Activated T-helper 1 cell treated with anti-CD3 and anti-CD28 coated beads, Interleukin-2, amount 50 U/mL, for 16 hours (primary cell): ENCODE measurements around the gene PIP5K1A.
"Not testable (repeated sequence)": the region's sequence is repeated elsewhere in the genome, so short reads cannot be mapped to it uniquely, and the experiment has no call there.

Experiments used
- DNase-seq, 2 donors: peaks; one replicate each; pipeline ENCODE4 v3.0.0-alpha.2; 2020; ENCODE audit warnings: low read depth in 1 of 2, low spot score in 1 of 2

PIP5K1A gene

DNA sequence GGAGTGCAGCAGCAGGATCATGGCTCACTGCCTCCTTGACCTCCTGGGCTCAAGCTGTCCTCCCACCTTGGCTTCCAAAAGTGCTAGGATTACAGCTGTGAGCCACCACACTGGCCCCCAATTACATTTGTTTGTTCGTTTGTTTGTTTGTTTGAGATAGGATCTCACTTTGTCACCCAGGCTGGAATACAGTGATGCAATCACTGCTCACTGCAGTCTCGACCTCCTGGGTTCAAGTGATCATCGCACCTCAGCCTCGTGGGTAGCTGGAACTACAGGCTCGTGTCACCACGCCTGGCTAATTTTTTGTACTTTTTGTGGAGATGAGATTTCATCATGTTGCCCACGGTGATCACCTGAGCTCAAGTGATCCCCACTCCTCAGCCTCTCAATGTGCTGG, 6.3 kb upstream of the PIP5K1A start:
- DNase-seq: no peak

DNA sequence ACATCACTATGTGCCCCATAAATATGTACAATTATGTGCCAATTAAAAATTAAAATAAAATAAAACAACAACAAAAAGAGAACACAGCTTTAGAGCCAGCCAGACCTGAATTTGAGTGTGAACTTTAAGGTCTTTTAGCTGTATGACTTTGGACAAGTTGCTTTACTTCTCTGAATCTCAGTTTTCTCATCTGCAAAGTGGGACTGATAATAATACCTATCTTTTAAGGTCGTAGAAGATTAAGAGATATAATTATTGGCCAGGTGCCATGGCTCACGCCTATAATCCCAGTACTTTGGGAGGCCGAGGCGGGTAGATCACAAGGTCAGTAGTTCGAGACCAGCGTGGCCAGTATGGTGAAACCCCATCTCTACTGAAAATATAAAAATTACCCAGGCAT, 5.0 kb upstream of the PIP5K1A start:
- DNase-seq: no peak

DNA sequence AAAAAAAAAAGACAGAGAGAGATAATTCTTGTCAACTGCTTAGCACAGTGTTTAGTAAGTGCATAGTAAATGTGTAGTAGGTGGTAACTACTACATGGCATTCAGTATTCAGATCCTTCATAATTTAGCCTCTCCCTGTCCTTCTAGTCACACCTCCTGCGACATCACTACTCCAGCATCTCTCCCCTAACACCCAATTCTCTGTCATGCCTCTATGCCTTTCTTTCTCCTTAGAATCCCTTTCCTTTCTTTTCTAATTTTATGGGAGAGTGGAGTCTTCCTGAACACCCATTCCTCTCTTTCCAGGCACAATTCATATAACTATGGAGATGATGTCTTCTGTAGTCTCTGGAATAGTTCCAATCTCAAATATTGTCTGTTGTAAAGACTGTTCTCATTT, 4.5 kb upstream of the PIP5K1A start:
- no peak for DNase-seq

DNA sequence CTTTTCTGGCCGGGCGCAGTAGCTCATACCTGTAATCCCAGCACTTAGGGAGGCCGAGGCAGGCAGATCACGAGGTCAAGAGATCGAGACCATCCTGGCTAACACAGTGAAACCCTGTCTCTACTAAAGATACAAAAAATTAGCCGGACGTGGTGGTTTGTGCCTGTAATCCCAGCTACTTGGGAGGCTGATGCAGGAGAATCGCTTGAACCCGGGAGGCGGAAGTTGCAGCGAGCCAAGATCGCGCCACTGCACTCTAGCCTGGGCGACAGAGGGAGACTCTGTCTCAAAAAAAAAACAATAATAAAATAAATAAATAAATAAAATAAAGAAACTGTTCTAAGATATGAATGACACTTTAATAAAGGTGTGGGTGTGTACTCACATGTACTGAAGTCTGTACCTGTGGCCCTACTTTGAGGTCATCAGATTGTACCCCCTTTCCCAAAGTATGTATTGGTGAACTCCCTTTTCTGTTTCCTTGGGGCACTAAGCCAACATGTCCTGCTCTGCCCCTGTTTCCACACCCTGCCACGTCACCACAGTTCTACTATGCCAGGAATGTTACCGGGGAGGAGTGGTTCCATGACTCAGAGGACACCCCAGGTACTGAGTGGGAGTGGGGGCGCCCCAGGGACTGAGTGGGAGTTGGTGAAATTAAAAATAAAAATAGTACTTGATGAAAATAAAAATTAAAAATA, 3.3 kb upstream of the PIP5K1A start:
- not testable (repeated sequence) for DNase-seq

DNA sequence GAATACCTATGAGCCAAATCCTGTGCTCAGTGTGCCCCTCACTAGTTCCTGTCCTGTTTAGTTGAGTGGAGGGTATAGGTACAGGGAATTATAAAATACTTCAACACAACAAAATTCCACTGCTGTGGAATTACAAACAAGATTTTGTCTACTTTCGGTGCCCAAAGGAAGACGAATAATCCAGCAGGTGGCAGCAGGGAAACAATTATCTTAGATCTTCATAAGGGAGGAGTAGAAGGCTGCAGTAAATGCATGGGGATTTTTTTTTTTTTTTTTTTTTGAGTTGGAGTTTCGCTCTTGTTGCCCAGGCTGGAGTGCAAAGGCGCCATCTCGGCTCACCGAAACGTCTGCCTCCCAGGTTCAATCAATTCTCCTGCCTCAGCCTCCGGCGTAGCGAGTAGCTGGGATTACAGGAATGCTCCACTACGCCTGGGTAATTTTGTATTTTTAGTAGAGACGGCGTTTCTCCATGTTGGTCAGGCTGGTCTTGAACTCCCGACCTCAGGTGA, 2.0 kb upstream of the PIP5K1A start:
- DNase-seq: peak in 1 of 2 donors; percentile 11

DNA sequence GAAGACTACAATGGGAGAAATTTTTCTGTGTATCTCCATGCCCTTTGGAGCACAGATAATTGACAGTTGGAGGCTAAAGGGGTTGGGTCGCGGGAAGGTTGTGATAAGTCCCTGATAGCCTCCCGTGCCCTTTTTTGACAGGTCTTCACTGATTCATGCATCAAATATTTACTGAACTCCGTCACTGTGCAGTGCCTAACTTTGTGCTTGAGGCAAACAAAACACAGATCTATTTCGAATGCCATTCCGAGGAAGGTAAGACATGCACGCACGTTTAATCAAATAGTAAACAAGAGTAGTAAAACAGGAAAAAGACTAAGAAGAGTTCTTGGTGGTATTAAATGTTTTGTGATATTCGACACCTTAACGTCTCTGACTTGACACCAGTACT, 494 bp upstream of the PIP5K1A start:
- no peak for DNase-seq

DNA sequence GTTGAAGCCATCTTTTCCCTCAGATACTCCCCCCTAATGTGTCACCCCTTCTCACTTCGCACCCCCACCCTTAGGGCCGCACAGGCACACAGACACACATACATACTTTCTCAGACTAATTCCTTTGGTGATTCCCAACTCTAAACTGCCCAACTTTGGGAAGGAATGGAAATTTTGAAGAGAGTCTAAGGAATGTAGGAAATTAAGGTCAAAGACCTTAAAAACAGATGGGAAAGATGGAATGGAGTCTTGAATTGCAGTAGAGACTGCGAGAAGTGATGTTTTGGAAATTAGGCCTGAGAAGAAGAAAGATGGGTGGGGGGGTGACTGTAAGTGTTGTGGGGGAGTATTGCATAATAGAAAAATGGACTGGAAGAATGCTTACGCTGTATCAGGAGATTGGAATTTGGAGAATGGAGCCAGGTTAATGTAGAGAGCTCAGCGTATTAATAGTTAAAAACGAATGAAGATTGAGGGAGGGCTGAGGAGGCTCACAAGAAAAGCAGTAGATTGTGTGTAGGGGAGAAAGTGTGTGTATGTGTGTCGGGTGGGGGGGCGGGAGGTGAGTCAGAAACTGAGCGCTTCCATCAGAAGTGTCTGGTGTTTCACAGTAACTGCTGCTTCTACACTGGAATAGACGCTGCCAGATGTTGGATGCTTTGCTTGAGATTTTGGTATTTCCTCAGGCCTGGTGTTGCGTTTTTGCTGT, 1.7 kb downstream of the PIP5K1A start:
- DNase-seq: no peak

DNA sequence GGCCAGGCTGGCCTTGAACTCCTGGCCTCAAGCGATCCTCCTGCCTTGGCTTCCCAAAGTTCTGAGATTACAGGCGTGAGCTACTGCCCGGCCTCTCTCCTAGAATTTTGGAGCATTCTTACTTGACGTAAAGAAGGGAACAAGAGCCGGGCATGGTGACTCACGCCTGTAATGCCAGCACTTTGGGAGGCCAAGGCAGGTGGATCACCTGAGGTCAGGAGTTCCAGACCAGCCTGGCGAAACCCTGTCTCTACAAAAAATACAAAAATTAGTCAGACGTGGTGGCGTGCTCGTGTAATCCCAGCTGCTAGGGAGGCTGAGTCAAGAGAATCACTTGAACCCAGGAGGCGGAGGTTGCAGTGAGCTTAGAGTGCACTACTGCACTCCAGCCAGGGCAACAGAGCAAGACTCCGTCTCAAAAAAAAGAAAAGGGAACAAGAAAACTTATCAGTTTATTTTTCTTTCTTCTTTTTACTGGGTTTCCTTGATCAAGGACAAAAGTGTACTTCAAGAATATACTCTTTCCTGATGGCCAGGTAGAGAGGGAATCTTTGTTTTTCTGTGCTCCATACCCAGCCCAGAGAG, 7.1 kb downstream of the PIP5K1A start:
- not testable (repeated sequence) for DNase-seq

DNA sequence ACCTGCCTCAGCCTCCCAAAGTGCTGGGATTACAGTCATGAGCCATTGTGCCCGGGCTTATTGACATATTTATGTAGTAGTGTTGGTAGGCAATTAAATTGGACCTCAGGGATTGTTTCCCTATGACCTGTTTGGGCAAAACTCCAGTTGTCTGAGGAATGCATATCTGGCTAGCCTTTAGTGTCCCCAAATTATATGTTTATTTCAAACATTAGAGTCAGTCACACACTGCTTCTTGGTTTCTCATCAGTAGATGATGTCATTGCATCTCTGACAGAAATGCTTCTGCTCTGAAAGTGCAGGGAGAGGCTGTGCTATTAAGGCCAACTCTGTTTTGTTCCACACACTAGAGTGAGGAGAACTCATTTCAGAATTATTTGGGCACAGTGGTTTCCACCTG, 12.5 kb downstream of the PIP5K1A start:
- no peak for DNase-seq

DNA sequence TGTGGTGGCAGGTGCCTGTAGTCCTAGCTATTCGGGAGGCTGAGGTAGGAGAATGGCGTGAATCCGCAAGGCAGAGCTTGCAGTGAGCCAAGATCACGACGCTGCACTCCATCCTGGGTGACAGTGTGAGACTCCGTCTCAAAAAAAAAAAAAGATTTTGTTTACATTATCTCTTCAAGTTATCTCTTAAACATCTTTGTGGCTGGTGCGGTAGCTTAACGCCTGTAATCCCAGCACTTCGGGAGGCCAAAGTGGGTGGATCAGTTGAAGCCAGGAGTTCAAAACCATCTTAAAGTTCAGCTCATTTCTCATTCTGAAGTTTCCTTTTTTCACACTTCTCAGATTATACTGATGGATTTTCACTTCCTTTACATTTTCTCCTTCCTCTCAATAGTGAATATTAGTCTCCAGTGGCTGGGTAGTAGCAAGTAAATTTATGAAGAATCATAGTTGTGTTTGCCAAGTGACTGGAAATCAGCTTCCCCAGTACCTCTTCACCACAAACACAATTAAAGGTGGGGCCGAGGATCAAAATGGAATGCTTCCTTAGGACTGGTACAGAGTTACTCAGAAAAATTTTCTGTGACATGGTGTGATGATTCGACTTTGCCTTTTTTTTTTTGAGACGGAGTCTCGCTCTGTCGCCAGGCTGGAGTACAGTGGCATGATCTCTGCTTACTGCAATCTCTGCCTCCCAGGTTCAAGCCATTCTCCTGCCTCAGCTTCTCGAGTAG, 13.8 kb downstream of the PIP5K1A start:
- no peak for DNase-seq

DNA sequence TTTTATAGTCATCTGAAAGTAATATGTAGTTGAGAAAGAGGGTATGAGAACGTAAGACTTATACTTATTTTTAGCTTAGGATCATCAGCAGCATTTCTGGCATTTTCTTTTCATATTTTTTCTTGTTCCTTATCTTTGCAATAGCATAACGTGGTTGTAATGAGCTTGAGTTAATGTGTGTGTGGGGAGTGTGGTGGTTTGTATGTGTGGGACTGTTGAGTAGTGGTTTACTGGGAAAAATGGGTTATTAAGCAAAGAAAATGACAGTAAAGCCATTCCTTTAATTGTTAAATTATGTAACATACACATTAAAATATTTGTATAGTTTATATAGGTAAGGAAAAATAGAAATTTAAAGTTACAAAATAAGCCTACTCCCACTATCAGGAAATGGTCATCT, 15.2 kb downstream of the PIP5K1A start:
- no peak for DNase-seq

DNA sequence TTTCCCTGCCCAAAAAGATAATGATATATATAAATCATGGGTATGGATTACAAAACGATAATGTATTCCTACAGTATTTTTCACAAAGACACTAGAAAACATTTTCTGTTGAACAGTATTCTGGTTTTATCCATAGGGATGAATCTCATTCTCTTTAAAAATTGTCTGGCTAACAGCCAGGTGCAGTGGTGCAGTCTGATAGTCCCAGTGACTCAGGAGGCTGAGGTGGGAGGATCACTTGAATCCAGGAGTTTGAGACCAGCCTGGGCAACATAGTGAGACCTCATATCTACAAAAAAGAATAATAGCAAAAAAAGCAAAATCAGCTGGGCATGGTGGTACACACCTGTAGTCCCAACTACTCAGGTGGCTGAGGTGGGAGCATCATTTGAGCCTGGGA, 23.3 kb downstream of the PIP5K1A start:
- DNase-seq: no peak

DNA sequence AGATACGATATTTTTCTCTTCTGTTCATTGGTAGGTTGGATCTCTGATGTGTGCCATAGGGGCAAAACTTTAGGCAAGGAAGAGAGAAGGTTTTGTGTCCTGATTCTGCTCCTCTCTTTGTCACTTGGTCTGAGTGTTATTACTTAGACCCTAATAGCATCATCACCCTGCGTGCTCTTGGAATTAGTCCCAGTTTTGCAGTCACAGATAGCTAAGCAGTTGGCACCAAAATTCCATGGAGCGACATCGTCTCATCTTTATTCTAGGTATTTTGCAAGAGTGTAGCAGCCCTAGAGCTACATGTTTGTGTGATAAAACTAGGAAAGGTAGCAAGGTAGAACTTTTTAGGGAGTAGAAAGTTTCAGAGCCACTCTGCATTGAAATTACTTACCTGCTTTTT, 23.8 kb downstream of the PIP5K1A start:
- DNase-seq: no peak

DNA sequence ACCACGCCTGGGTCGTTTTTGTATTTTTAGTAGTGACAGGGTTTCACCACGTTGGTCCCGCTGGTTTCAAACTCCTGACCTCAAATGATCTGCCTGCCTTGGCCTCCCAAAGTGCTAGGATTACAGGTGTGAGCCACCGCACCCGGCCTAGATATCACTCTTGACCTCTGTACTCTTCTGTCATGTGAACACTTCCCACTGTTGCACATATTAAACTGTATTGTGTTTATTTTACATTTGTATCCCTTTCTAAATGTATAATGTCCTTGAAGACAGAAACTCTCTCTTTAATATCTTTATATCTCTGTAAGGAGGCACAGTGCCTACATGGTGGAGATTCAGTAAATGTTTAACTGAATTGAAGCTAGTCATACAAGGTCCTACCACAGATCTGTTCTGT, 36.9 kb downstream of the PIP5K1A start:
- no peak for DNase-seq

DNA sequence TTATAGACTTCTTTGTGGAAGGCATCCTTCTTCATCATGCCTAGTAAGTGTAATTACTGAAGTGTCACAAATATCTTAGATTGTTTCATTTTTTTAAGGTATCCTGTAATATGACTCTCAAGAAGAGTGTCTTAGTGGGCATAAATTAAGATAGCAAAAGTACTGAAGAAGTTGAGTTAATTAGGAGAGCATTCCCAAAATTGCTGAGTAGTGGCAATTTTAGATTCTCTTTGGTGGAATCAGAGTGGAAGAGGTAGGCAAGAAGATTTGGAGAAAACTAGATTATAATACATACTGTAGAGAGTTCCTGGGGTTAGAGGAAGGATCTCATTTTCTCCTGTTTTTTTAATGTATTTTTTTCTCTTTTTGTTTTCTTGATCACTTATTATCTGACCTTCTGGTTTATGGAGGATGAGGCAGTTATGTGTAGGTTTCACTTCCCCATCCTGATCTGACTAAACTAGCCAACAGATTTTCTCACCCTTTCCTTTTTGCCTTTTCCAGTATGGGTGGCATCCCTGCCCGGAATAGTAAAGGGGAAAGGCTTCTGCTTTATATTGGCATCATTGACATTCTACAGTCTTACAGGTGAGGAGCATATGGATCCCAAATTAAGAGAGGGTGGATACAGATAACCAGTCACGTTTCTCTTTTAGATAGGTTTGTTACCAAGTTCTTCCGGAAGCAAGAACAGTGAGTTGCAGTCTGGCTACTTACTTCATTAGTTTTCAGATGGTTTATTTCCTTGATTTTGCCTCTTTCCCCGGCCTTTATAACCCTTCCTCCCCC, 39.5 kb downstream of the PIP5K1A start:
- no peak for DNase-seq

DNA sequence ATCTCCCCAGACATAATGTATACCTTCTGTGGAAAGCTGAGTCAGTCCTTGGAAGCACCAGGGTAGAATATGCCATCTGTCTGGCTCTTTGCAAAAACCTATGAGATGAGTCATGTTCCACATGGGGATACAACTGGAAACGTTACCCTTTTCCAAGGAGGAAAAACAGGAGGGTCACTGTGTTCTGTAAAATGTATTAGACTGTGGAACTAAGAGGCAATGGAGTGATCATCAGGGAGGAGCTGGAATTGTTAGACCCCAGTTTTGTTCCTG, 40.1 kb downstream of the PIP5K1A start:
- no peak for DNase-seq

DNA sequence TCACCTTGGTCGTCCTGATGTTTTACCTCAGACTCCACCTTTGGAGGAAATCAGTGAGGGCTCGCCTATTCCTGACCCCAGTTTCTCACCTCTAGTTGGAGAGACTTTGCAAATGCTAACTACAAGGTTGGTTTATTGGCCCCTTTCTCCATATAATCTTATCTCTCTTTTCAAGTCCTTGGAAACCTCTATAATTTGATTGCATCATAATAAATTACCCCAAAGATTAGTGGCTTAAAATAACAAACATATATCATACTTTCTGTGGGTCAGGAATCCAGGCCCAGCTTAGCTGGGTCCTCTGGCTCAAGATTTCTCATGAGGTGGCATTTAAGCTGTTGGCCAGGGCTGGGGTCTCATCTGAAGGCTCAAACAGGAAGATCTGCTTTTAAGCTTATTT, 44.1 kb downstream of the PIP5K1A start:
- DNase-seq: no peak

DNA sequence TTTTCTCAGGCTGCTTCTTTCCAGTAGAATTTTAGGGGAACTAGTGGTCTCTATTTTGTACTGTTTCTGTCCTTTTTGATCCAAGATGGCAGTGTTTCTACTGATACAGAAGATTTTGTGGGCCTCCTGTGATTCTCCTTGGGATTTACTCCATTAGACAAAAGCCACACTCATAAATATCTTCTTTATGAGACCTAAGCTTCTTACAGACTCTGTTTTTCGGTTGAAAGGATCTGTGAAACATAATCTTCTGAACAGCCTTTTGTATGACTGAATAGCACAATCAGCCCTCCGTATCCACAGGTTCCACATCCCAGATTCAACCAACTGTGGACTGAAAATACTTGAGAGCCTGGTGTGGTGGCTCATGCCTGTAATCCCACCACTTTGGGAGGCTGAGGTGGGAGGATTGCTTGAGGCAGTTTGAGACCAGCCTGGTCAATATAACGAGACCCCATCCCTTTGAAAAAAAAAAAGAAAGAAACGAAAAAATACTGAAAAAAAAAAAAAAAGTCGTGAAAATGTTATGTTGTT, 45.4 kb downstream of the PIP5K1A start:
- no peak for DNase-seq

DNA sequence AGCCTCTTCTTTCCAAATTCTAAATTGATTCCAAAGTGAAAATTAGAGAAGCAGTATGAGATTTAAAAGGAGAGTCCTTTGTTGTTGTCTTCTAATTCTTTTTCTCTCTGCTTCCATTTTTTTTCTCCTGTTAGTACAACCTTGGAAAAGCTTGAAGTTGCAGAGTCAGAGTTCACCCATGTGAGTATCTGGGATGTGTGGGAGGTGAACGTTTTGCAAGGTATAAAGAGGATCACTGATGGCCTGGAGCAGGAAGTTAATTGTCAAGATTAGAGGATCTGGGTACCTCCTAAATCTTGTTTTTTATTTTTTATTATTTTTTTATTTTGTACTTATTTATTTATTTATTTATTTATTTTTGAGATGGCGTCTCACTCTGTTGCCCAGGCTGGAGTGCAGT, 48.4 kb downstream of the PIP5K1A start:
- no peak for DNase-seq

DNA sequence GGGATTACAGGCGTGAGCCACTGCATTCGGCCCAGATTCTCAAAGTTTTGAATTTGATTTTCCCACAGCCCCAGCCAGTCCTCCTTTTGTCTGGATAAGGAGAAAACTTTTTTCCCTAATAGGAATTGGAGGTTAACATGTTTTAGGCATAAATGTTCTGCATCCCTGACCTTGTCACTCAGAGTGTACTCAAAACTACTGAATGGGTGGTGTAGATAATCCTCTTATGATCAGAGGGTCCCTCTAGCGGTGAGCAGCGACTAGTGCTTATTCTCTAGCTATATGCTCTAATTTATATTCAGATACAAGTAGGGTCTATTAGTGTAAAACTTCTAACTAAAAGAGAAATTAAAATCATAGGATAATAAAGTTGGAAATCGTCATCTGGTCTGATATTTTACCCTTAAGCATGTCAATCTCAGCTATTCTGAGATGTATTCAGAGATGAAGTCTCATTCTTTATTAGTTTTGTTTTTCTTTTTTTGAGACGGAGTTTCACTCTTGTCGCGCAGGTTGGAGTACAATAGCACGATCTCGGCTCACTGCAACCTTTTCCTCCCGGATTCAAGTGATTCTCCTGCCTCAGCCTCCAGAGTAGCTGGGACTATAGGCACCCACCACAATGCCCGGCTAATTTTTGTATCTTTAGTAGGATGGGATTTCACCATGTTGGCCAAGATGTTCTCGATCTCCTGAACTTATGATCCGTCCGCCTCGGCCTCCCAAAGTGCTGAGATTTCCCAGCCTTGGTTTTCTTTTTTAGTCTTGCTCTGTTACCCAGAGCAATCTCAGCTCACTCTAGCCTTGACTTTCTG, 53.5 kb downstream of the PIP5K1A start:
- DNase-seq: peak; percentile 22 to 24
